ENCODE data around the gene HYKK. TPM values are rescaled to one million over a fixed set of nuclear protein-coding genes. Genes with fewer than 3 reads are reported as not detected.

HYKK gene
- total RNA-seq, 1 donor from 2014 or later, result 1.3 TPM

DNA sequence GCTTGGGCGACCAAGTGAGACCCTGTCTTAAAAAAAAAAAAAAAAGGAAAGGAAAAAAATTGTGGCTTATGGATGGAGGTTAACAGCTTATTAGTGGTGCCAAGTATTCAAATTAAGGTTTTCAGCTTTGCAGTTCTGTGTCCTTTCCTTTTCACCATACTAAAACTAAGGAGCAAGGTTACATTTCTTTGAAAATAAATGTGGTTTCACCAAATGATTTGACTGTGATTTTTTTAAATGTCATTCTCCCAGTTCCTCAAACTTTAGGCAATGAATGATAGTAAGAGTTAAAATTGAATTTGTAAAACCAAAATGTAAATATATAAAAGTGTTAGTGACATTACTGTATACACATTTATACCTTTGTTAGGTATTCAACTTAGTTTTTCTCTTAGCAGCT lies 67.6 kb downstream of the HYKK start:
- Mint-ChIP-seq H3K9me3 (ENCODE audit: unreplicated experiment) (no peaks in the 10 kb centered on the region), H3K27ac (ENCODE audit: unreplicated experiment) (no peak overlapping the region), H3K27me3 (ENCODE audit: unreplicated experiment) (no peaks in the 10 kb centered on the region), H3K4me3 (ENCODE audit: unreplicated experiment) (no peak overlapping the region), H3K4me1 (ENCODE audit: unreplicated experiment) (no peaks in the 10 kb centered on the region), H3K36me3 (ENCODE audit: low read depth, unreplicated experiment) (no peaks in the 10 kb centered on the region)
- TF ChIP-seq, protein P1, sequence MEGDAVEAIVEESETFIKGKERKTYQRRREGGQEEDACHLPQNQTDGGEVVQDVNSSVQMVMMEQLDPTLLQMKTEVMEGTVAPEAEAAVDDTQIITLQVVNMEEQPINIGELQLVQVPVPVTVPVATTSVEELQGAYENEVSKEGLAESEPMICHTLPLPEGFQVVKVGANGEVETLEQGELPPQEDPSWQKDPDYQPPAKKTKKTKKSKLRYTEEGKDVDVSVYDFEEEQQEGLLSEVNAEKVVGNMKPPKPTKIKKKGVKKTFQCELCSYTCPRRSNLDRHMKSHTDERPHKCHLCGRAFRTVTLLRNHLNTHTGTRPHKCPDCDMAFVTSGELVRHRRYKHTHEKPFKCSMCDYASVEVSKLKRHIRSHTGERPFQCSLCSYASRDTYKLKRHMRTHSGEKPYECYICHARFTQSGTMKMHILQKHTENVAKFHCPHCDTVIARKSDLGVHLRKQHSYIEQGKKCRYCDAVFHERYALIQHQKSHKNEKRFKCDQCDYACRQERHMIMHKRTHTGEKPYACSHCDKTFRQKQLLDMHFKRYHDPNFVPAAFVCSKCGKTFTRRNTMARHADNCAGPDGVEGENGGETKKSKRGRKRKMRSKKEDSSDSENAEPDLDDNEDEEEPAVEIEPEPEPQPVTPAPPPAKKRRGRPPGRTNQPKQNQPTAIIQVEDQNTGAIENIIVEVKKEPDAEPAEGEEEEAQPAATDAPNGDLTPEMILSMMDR (IDR thresholded peaks at IDR 0.05; ENCODE audit: unreplicated experiment), result no peak
- no peak for DNase-seq (ENCODE audit: low spot score)

Other genes starting within 250 kb of the HYKK start
- 2.1 TPM for gene DNAJA4, start 243.0 kb upstream of the HYKK start, total RNA-seq (ENCODE audit: unreplicated experiment)
- 43.9 TPM for gene SKIC8, start 208.0 kb upstream of the HYKK start, total RNA-seq (ENCODE audit: unreplicated experiment)
- 3.3 TPM for gene CRABP1, start 167.2 kb upstream of the HYKK start, total RNA-seq (ENCODE audit: unreplicated experiment)
- gene IREB2, start 69.4 kb upstream of the HYKK start, total RNA-seq (ENCODE audit: unreplicated experiment), result 71.3 TPM
- gene PSMA4, start 32.9 kb downstream of the HYKK start, total RNA-seq (ENCODE audit: unreplicated experiment), result 169 TPM
- gene CHRNA5, start 57.9 kb downstream of the HYKK start, total RNA-seq (ENCODE audit: unreplicated experiment), result 22.7 TPM
- 0.74 TPM for gene CHRNA3, start 113.4 kb downstream of the HYKK start, total RNA-seq (ENCODE audit: unreplicated experiment)
- not detected for gene CHRNB4, start 133.6 kb downstream of the HYKK start, total RNA-seq (ENCODE audit: unreplicated experiment)

Measured in endothelial cell (in vitro differentiated cells).